ENCODE data around the gene MAU2.

Gene MAU2

DNA sequence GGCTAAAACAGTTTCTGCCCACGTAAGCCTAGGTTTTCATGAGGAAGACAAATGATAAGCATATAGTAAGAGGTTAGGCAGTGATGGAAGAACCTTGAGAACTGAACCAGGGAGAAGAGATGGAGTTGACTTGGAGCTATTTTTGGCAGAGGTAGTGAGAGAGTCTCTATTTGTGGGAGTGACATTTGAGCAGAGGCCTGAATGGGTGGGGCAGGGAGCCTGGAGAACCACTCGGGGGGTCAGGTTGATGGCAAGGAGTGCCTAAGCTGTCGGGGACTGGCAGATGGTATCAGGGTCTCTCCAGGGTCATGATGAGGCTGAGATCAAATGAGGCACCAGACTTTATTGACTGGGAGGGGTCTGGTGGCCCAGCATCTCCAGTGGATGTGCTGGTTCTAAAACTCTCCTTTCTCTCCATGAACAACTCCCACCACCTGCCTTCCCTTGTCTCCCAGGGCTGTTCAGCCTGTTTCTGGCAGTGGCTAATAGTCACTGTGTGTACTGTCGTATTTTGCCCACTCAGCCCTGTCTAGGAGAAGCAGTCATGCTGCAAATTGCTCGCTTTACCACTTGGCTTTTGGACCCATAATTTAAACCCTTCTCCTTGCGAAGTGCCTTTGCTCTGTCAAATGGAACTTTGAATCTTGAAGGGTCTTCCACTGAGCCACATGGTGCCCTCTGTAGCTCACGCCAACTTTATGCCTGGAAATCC lies 3.6 kb downstream of the MAU2 start (continued):
- TF ChIP-seq TSHZ2 (CRISPR knock-in tag; IDR thresholded peaks at IDR 0.05) (no peak), PPARA (CRISPR knock-in tag; IDR thresholded peaks at IDR 0.05; ENCODE audit: borderline replicate concordance) (no peak), CREB5 (CRISPR knock-in tag; IDR thresholded peaks at IDR 0.05; ENCODE audit: low read depth) (no peak), TCF4 (CRISPR knock-in tag; IDR thresholded peaks at IDR 0.05; ENCODE audit: borderline replicate concordance) (no peak), RARB (CRISPR knock-in tag; IDR thresholded peaks at IDR 0.05) (no peak), ZFP30 (CRISPR knock-in tag; IDR thresholded peaks at IDR 0.05) (no peak)
- TF ChIP-seq, protein P1, sequence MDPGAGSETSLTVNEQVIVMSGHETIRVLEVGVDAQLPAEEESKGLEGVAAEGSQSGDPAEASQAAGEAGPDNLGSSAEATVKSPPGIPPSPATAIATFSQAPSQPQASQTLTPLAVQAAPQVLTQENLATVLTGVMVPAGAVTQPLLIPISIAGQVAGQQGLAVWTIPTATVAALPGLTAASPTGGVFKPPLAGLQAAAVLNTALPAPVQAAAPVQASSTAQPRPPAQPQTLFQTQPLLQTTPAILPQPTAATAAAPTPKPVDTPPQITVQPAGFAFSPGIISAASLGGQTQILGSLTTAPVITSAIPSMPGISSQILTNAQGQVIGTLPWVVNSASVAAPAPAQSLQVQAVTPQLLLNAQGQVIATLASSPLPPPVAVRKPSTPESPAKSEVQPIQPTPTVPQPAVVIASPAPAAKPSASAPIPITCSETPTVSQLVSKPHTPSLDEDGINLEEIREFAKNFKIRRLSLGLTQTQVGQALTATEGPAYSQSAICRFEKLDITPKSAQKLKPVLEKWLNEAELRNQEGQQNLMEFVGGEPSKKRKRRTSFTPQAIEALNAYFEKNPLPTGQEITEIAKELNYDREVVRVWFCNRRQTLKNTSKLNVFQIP (CRISPR knock-in tag; IDR thresholded peaks at IDR 0.05; ENCODE audit: borderline replicate concordance, low read depth), result no peak

GRCh38 chr19:19327672-19328071 lies 7.0 kb downstream of the MAU2 start:
- no peak for ATAC-seq

DNA sequence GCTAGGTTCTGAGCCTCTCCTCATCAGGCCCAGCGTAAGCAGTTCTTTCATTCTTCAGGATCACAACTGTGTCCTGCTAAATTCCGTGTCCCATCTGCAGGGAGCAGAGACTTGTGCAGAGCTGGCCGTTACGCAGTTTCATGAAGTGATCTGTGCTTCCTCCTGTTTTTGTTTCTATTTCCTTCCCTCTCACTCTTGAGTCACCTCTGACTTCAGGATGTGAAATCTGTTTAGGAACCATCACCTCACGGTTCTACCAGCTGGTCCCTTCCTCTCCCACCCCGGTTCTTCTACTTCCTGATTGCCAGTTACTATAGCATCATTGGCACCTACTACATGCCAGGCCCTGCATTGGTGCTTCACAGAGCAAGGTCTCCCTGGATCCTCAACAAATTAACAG lies 8.5 kb downstream of the MAU2 start:
- ATAC-seq, result no peak

More at GRCh38 chr19:19327672-19328071, 7.0 kb downstream of the MAU2 start:
- TF ChIP-seq GLIS3 (CRISPR knock-in tag; IDR thresholded peaks at IDR 0.05) (no peak), ESRRG (CRISPR knock-in tag; IDR thresholded peaks at IDR 0.05) (no peak), ZNF565 (CRISPR knock-in tag; conservative IDR thresholded peaks at IDR 0.05; ENCODE audit: low read depth) (no peak), CREB5 (CRISPR knock-in tag; IDR thresholded peaks at IDR 0.05; ENCODE audit: low read depth) (no peak), ISL1 (CRISPR knock-in tag; IDR thresholded peaks at IDR 0.05) (no peak), RARB (CRISPR knock-in tag; IDR thresholded peaks at IDR 0.05) (no peak), ZNF8 (CRISPR knock-in tag; IDR thresholded peaks at IDR 0.05) (no peak), ZC3H10 (CRISPR knock-in tag; IDR thresholded peaks at IDR 0.05) (no peak)

More for the DNA sequence above, 8.5 kb downstream of the MAU2 start:
- TF ChIP-seq ISL1 (CRISPR knock-in tag; IDR thresholded peaks at IDR 0.05), result no peak
- no peak for TF ChIP-seq ZNF70 (CRISPR knock-in tag; IDR thresholded peaks at IDR 0.05)
- no peak for TF ChIP-seq SNAI2 (CRISPR knock-in tag; IDR thresholded peaks at IDR 0.05)
- no peak for TF ChIP-seq ZNF8 (CRISPR knock-in tag; IDR thresholded peaks at IDR 0.05)
- TF ChIP-seq OSR1 (CRISPR knock-in tag; IDR thresholded peaks at IDR 0.05), result no peak
- TF ChIP-seq ZFP3 (CRISPR knock-in tag; IDR thresholded peaks at IDR 0.05), result no peak
- no peak for TF ChIP-seq ARNTL (CRISPR knock-in tag; IDR thresholded peaks at IDR 0.05; ENCODE audit: borderline replicate concordance, low read depth)
- no peak for TF ChIP-seq CSDC2 (CRISPR knock-in tag; IDR thresholded peaks at IDR 0.05)
- TF ChIP-seq CSRNP3 (CRISPR knock-in tag; IDR thresholded peaks at IDR 0.05), result no peak
- TF ChIP-seq, protein P1 (CRISPR knock-in tag; IDR thresholded peaks at IDR 0.05; ENCODE audit: borderline replicate concordance, low read depth), result no peak
- TF ChIP-seq GLIS3 (CRISPR knock-in tag; IDR thresholded peaks at IDR 0.05), result no peak
- TF ChIP-seq CREB5 (CRISPR knock-in tag; IDR thresholded peaks at IDR 0.05; ENCODE audit: low read depth), result no peak
- TF ChIP-seq ZNF565 (CRISPR knock-in tag; conservative IDR thresholded peaks at IDR 0.05; ENCODE audit: low read depth), result no peak
- TF ChIP-seq ZC3H10 (CRISPR knock-in tag; IDR thresholded peaks at IDR 0.05), result no peak

Data from SK-N-SH treated with all-trans-retinoic acid at 6 μM for 48 hours (cell line).